ENCODE results near the gene CCR7. TPM values are rescaled to one million over a fixed set of nuclear protein-coding genes. Genes with fewer than 3 reads are reported as not detected.
"Not testable (repeated sequence)": the region's sequence is repeated elsewhere in the genome, so short reads cannot be mapped to it uniquely, and the experiment has no call there.

The CCR7 gene
- total RNA-seq, 1 donor from 2014 or later: not detected

GRCh38 chr17:40551091-40551878, 14.0 kb downstream of the CCR7 start:
- DNase-seq (ENCODE audit: low read depth): peak; percentile 80

- DNase-seq (ENCODE audit: low read depth): peak; percentile 31
Observed at GRCh38 chr17:40550608-40551007, 14.7 kb downstream of the CCR7 start.

GRCh38 chr17:40548982-40549685, 16.1 kb downstream of the CCR7 start:
- DNase-seq (ENCODE audit: low read depth): peak; percentile 89

GRCh38 chr17:40548491-40548981, 16.7 kb downstream of the CCR7 start:
- no peak for DNase-seq (ENCODE audit: low read depth)

- DNase-seq (ENCODE audit: low read depth): no peak
Observed at GRCh38 chr17:40547785-40548478, 17.3 kb downstream of the CCR7 start.

GRCh38 chr17:40547079-40547784, 18.0 kb downstream of the CCR7 start:
- DNase-seq (ENCODE audit: low read depth): no peak

- not testable (repeated sequence) for DNase-seq (ENCODE audit: low read depth)
Observed at GRCh38 chr17:40546497-40546896, 18.8 kb downstream of the CCR7 start.

- DNase-seq (ENCODE audit: low read depth): no peak
Observed at GRCh38 chr17:40545660-40546059, 19.6 kb downstream of the CCR7 start.

- peak; percentile 71 for DNase-seq (ENCODE audit: low read depth)
Observed at GRCh38 chr17:40542558-40543411, 22.5 kb downstream of the CCR7 start.

- DNase-seq (ENCODE audit: low read depth): no peak
Observed at GRCh38 chr17:40541873-40542557, 23.3 kb downstream of the CCR7 start.

- no peak for DNase-seq (ENCODE audit: low read depth)
Observed at GRCh38 chr17:40541060-40541872, 24.0 kb downstream of the CCR7 start.

GRCh38 chr17:40540448-40540847, 24.8 kb downstream of the CCR7 start:
- no peak for DNase-seq (ENCODE audit: low read depth)

- no peak for DNase-seq (ENCODE audit: low read depth)
Observed at GRCh38 chr17:40539711-40540411, 25.4 kb downstream of the CCR7 start.

- no peak for DNase-seq (ENCODE audit: low read depth)
Observed at GRCh38 chr17:40538936-40539705, 26.2 kb downstream of the CCR7 start.

- peak; percentile 67 for DNase-seq (ENCODE audit: low read depth)
Observed at GRCh38 chr17:40538019-40538935, 27.0 kb downstream of the CCR7 start.

GRCh38 chr17:40536295-40537171, 28.7 kb downstream of the CCR7 start:
- DNase-seq (ENCODE audit: low read depth): peak; percentile 52
